ENCODE measurements around the gene TTYH1. TPM values are rescaled to one million over a fixed set of nuclear protein-coding genes. Genes with fewer than 3 reads are reported as not detected.

Gene TTYH1
- total and polyA plus RNA-seq, 2 of the 8 experiments (the other 6 are each of a cell fraction or from before 2014, with no cell fraction given): 26.7 to 46.5 TPM

DNA sequence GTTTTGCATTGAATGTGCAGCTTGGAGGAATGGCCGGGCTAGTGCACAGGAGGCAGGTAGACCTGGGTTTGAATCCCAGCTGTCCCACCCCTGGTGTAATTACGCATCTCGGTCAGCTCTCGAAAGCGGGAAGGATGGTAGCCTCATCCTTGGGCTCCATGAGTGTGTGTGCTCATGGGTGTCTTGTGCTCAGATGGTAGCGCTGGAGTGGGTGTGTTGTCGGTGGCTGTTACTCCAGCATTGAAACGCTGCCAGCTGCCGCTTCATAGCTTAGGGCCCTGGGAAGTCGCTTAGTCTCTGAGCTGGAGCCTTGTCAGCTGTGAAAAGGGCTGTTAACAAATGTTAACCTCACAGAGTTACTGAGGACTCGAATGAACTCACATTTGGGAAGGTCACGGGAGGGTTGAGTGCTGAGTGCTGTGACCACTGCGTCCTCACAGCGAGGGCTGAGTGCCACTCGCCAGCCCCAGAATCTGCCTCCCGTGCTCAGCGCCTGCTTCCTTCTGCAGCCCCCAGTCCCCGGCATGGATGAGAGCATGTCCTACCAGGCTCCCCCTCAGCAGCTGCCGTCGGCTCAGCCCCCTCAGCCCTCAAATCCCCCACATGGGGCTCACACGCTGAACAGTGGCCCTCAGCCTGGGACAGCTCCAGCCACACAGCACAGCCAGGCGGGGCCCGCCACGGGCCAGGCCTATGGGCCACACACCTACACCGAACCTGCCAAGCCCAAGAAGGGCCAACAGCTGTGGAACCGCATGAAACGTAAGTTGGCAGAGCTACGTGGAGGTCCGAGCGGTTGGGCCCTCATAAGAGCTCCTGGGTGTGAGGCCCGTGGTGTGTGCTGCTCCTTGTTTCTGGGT, 38.9 kb downstream of the TTYH1 start:
- H3K79me1 ChIP-seq (ENCODE audit: low read depth, low read length): peaks cover 25% of the 10 kb centered on the region
- no peak overlapping the region; the same call in 1 of the 2 replicates for H2BK12ac ChIP-seq (ENCODE audit: low read depth, low read length)
- H3K9me3 ChIP-seq (ENCODE audit: insufficient read depth in 2 of 2, low read depth in 1 of 2, low read length in 1 of 2): no peaks in the 10 kb centered on the region
- WGBS, 2 experiments (ENCODE audit: extremely low coverage in 1 of 2, insufficient coverage in 1 of 2, insufficient read length in 1 of 2, insufficient replicate concordance in 2 of 2, low coverage in 1 of 2, low lambda C conversion rate in 2 of 2, missing lambda C conversion rate in 1 of 2): 94% methylated on average over 29 of the region's 31 CpGs; no CpG with 5 or more reads in 1 of the 2 experiments
- no peak overlapping the region for H2AFZ ChIP-seq (ENCODE audit: low read length)
- no peak for FAIRE-seq
- no peak overlapping the region for H3K23ac ChIP-seq (ENCODE audit: insufficient read length)
- TF ChIP-seq CEBPB (IDR thresholded peaks at IDR 0.05; ENCODE audit: low read depth, low read length): no peak
- TF ChIP-seq EP300 (IDR thresholded peaks at IDR 0.05; ENCODE audit: borderline replicate concordance in 1 of 2, low read depth in 2 of 2, low read length in 2 of 2): no peak
- TF ChIP-seq RNF2 (IDR thresholded peaks at IDR 0.05; ENCODE audit: borderline replicate concordance, low read depth, low read length, missing control alignments, poor library complexity, severe bottlenecking): no peak
- TF ChIP-seq TAF7 (optimal IDR thresholded peaks at IDR 0.05; ENCODE audit: borderline replicate concordance, low read depth, low read length): no peak
- no peak for TF ChIP-seq CHD1 (IDR thresholded peaks at IDR 0.05; ENCODE audit: low read depth, low read length)
- H3K4ac ChIP-seq (replicated peaks; ENCODE audit: insufficient read length, low read depth, low read length): no peak overlapping the region
- H3K18ac ChIP-seq (ENCODE audit: extremely low read depth, low read length): no peak overlapping the region
- H2AK5ac ChIP-seq (ENCODE audit: low read depth, low read length): no peak overlapping the region
- peaks cover 21 to 63% of the 10 kb centered on the region in 2 experiments for H4K20me1 ChIP-seq (replicated peaks in 1 of 2; ENCODE audit: control insufficient read depth in 1 of 2, insufficient read depth in 2 of 2, low read length in 2 of 2)
- H3K27me3 ChIP-seq (replicated peaks in 1 of 4; ENCODE audit: control insufficient read depth in 3 of 4, extremely low read depth in 1 of 4, insufficient read depth in 3 of 4, low read length in 3 of 4): no peaks in the 10 kb centered on the region
- H3K4me3 ChIP-seq (ENCODE audit: extremely low read depth in 1 of 4, insufficient read depth in 2 of 4, low read depth in 3 of 4, low read length in 4 of 4): no peak overlapping the region
- ChIA-PET CTCF (ENCODE audit: partially characterized antibody) (interaction anchor here (0.6 to 3.7 kb wide), 3 partner anchors 15 to 107 kb away, joined by 3 to 19 read pairs (median 4); no protein-coding TSS in a partner anchor), POLR2A (ENCODE audit: partially characterized antibody) (interaction anchor here (0.7 to 10.3 kb wide), 7 partner anchors 7 to 39 kb away, joined by 3 to 129 read pairs (median 4); partner anchors contain the start of genes LENG9 and TTYH1)
- no peak overlapping the region for H2BK15ac ChIP-seq (ENCODE audit: low read length)
- no peaks in the 10 kb centered on the region; the same call in 1 of the 2 replicates for H3K23me2 ChIP-seq (ENCODE audit: low read depth, low read length)
- H4K8ac ChIP-seq (ENCODE audit: extremely low read depth, insufficient read depth, low read length): no peak overlapping the region; the same call in 1 of the 2 replicates
- no peak overlapping the region for H3K14ac ChIP-seq (ENCODE audit: insufficient read length)
- no peak overlapping the region for H3K9ac ChIP-seq (replicated peaks in 1 of 4; ENCODE audit: extremely low read depth in 1 of 4, low read depth in 3 of 4, low read length in 3 of 4)
- H3K4me2 ChIP-seq (ENCODE audit: insufficient read depth in 1 of 2, low read depth in 2 of 2, low read length in 2 of 2): no peak overlapping the region
- peaks cover 0 to 1% (median 0%) of the 10 kb centered on the region in 4 experiments; a peak in 3 of 7 replicates for H3K4me1 ChIP-seq (replicated peaks in 1 of 4; ENCODE audit: control insufficient read depth in 3 of 4, insufficient read depth in 4 of 4, low read length in 3 of 4)
- H3K56ac ChIP-seq (replicated peaks; ENCODE audit: insufficient read length, low read depth, low read length): no peak overlapping the region
- H3K36me3 ChIP-seq (ENCODE audit: control insufficient read depth in 2 of 4, insufficient read depth in 4 of 4, low read length in 3 of 4): peaks cover 52 to 70% (median 69%) of the 10 kb centered on the region in 4 experiments
- peaks cover 16 to 40% of the 10 kb centered on the region in 2 experiments for H3K79me2 ChIP-seq (ENCODE audit: control insufficient read depth in 1 of 2, insufficient read depth in 2 of 2, low read length in 2 of 2)
- no peak for DNase-seq (ENCODE audit: low read depth in 1 of 2, low spot score in 2 of 2)
- no peak overlapping the region for H4K91ac ChIP-seq (replicated peaks; ENCODE audit: insufficient read length, low read length)
- H2BK120ac ChIP-seq (replicated peaks; ENCODE audit: low read depth, low read length): no peak overlapping the region
- H2BK5ac ChIP-seq (ENCODE audit: low read depth, low read length): no peak overlapping the region
- H3K27ac ChIP-seq (ENCODE audit: low read depth, low read length): no peak overlapping the region
- H4K5ac ChIP-seq (ENCODE audit: insufficient read length, low read depth, low read length): no peak overlapping the region
- H2BK20ac ChIP-seq (ENCODE audit: low read length): no peak overlapping the region

Measured in H1 (cell line).